Stimulated activated naive CD4-positive, alpha-beta T cell treated with Interleukin-2 at 50 U/mL for 16 hours (primary cell): Measurements from ENCODE around the gene BTBD19.
"Not testable (repeated sequence)": the region's sequence is repeated elsewhere in the genome, so short reads cannot be mapped to it uniquely, and the experiment has no call there.

Source experiments
- DNase-seq: peaks from one replicate; lab custom pipeline; 2025; lab: John Stamatoyannopoulos, UW

BTBD19 gene

GRCh38 chr1:44828003-44828651, 19.8 kb downstream of the BTBD19 start:
- DNase-seq: no peak

- DNase-seq: no peak
These were observed 20.6 kb downstream of the BTBD19 start for GRCh38 chr1:44828841-44829440.

GRCh38 chr1:44829506-44830384, 21.4 kb downstream of the BTBD19 start:
- no peak for DNase-seq

- no peak for DNase-seq
These were observed 22.6 kb downstream of the BTBD19 start for GRCh38 chr1:44830900-44831304.

- DNase-seq: no peak
These were observed 23.2 kb downstream of the BTBD19 start for GRCh38 chr1:44831516-44831915.

DNA sequence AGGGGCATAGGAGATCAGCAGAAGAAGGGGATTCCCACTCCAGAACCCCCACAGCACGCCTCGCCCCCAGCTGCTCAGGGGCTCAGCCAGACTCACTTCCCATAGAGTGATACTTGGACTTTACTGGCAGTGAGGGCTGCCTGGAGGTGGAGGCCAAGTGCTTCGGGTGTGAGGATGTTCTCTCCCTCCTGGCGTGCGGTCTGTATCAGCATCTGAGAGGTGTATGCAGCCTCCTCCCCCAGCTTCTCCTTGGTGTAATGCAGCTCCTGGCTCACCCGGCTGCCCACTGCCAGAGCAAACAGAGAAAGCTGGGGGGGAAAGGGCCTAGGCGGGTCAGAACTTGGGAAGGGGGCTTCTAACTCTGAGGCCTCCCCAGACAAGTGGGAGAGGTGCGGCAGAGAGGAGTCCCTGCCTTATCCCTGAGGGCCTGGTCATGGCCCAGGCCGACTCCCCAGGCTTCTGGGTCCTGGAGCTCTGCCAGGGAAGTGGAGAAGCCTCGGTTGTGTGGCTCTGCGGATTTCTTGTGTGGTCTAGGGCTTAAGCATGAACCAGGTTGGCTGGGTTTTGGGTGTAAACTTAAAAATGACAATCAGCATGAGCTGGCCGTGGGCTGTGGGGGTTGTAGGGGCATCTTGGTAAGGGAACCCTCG, 23.9 kb downstream of the BTBD19 start:
- DNase-seq: no peak

- DNase-seq: no peak
These were observed 26.0 kb downstream of the BTBD19 start for GRCh38 chr1:44834328-44834727.

GRCh38 chr1:44835738-44836675, 27.7 kb downstream of the BTBD19 start:
- DNase-seq: peak; percentile 81

DNA sequence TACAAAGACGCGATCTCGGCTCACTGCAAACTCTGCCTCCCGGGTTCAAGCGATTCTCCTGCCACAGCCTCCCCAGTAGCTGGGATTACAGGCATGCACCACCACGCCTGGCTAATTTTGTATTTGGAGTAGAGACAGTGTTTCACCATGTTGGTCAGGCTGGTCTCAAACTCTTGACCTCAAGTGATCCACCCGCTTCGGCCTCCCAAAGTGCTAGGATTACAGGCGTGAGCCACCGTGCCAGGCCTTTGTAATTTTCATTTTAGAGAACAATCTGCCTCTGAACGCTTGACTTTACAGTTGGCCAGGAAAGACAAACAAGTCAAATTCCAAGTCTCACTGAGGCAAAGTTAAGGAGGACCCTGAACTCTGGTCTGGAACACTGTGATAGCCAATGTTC, 30.0 kb downstream of the BTBD19 start:
- not testable (repeated sequence) for DNase-seq

DNA sequence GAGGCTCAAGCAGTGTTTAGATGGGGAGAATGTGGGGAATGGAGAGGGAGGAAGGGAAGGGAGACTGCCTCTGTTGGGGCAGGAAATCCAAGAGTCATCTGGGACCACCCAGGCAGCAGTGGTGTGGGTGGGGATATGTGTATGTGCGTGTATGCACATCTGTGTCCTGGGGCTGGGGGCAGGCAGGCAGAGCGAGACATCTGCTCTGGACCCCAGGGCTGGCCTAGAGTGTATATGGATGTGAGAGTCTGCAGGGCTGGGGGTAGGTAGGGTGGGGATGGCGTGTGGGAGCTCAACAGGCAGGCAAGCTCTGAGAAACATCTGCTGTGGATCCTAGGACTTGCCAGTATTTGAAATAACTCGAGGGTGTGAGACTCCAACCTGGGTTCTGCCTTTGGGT, 31.3 kb downstream of the BTBD19 start:
- DNase-seq: no peak

DNA sequence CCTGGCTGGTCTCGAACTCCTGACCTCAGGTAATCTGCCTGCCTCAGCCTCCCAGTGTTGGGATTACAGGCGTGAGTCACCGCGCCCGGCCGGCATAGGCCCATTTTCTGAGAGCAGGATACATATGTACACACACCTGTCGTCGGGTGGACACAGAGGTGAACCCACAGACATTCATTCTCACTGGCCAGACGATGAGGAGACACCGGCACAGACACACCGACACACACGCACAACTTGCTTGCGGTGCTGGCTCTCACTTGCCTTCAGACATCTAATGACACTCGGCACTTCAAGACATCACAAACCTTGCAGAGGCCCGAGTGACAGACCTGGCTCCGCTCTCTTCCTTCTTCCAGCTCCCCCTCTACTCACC, 34.2 kb downstream of the BTBD19 start:
- no peak for DNase-seq

DNA sequence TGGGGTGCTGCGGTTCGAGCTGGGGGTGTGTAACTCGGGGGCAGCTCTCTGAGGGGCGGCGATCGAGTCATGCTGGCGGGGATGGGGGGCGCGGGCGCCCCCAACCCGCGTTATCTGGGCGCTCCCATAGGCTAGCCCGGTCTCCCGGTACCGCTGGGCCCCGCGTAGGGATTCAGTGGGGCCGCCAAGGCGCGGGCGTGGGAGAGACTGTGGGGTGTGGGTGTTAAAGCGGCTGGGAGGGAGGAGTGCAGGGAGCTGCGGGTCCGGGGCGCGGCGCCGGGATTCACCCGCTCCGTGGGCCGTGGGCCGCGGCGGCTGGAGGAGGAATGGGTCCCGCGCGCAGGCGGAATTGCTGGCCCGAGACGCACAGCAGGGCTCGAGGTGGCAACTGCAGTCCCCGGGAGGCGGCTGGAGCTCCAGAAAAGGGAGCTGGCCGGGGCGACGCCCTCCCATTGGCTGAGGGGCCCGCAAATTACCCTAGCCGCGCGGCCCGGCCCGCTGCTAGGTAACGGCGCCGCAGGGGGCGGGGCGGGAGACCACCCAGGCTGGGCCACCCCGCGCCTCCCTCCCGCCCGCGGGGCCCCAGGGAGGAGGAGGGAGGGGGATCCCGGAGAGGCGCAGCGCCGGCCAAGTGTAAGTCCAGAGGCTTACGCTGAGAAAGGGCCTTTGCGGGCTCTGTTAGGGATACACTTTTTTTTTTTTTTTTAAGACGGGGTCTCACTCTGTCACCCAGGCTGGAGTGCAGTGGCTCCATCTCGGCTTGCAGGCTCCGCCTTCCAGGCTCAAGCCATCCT, 34.7 kb downstream of the BTBD19 start, which contains the start of gene PTCH2:
TSS of gene PTCH2 (minus strand) at position 392 of the 794 bp plus-strand sequence. CDS start at position 71, 321 bp downstream.
- DNase-seq: no peak

DNA sequence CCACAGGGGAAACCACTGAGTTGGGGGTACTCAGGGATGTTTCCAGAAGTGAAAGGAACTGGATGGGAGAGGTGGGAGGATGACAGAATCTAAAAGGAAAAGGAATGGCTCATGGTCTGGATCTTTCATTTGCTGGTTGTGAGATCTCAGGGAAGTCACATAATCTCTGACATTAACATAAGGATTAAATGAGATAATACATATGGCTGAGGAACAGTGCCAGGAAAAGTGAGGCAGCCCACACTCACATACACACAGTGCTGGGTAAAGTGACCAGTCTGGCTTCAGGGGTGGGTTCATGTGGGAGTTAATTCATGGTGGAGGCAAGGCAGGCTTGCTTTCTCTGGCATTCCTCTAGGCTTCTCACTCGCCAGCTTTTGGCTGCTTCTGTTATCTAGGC, 38.7 kb downstream of the BTBD19 start:
- DNase-seq: no peak

GRCh38 chr1:44847845-44848244, 39.5 kb downstream of the BTBD19 start:
- DNase-seq: no peak

GRCh38 chr1:44848456-44849181, 40.3 kb downstream of the BTBD19 start:
- DNase-seq: no peak

- no peak for DNase-seq
These were observed 41.3 kb downstream of the BTBD19 start for GRCh38 chr1:44849575-44850132.

GRCh38 chr1:44851308-44851707, 43.0 kb downstream of the BTBD19 start:
- DNase-seq: no peak

- DNase-seq: no peak
These were observed 44.9 kb downstream of the BTBD19 start for GRCh38 chr1:44853201-44853600.

DNA sequence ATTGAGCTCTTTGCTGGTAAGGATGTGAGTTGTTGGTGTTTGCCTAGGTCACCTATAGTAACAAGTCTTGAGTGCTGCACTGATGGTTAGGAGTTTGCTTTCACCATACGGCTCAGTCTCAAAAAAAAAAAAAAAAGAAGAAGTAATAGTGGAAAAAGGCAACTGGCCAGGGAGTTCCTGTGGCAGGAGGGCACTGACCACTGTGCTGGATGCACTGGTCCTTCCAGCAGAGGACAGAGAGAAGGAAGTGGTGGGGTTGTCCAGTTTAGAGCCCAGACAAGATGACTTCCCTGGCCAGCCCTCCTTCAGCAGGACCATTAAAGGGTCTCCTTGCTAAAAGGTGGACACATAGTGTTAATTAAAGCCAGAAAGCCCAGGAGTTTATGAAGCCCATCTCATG, 46.6 kb downstream of the BTBD19 start:
- DNase-seq: no peak
